GM10266 (cell line): Measurements from ENCODE around the gene ANAPC15.
A peak's percentile ranks its signal among the peaks of the same experiment; 100 is the strongest.

Source experiments
- DNase-seq: peaks from one replicate; pipeline ENCODE4 v3.0.0; 2012; ENCODE audit errors: extremely low spot score
- CTCF ChIP-seq: IDR thresholded peaks from 2 replicates; pipeline ENCODE4 v1.5.1; 2012; ENCODE audit warnings: mild to moderate bottlenecking, low read depth; ENCODE audit not compliant: control insufficient read depth, insufficient read depth; ENCODE audit errors: missing control alignments

The ANAPC15 gene

GRCh38 chr11:72084965-72085364 is 27.5 kb downstream of the ANAPC15 start:
- TF ChIP-seq CTCF: no peak
- DNase-seq: no peak

- DNase-seq: no peak
- no peak for TF ChIP-seq CTCF
These were observed 28.4 kb downstream of the ANAPC15 start for GRCh38 chr11:72084076-72084475.

- no peak for DNase-seq
These were observed 29.1 kb downstream of the ANAPC15 start for GRCh38 chr11:72083414-72083813.

GRCh38 chr11:72081821-72082453 is 30.6 kb downstream of the ANAPC15 start:
- TF ChIP-seq CTCF: no peak
- DNase-seq: no peak

More at GRCh38 chr11:72083414-72083813, 29.1 kb downstream of the ANAPC15 start:
- no peak for TF ChIP-seq CTCF

- DNase-seq: no peak
- TF ChIP-seq CTCF: no peak
These were observed 31.3 kb downstream of the ANAPC15 start for GRCh38 chr11:72081184-72081644.

GRCh38 chr11:72080326-72081183 is 31.9 kb downstream of the ANAPC15 start, which contains the start of the genes LRRC51 and NUMA1:
Gene LRRC51 (plus strand): TSS chr11:72080850. CDS start chr11:72089084, 8,234 bp downstream.
Gene NUMA1 (minus strand): TSS chr11:72080542. CDS start chr11:72035943, 44,599 bp downstream.
- DNase-seq: peak; percentile 90
- TF ChIP-seq CTCF: no peak
